ENCODE measurements around the gene PYGM. TPM values are rescaled to one million over a fixed set of nuclear protein-coding genes. Genes with fewer than 3 reads are reported as not detected.

Gene PYGM
- total RNA-seq, 1 experiment from 2014 or later = 1.4 TPM

- H3K4me3 Mint-ChIP-seq (ENCODE audit: unreplicated experiment) = no peak overlapping the region
- H3K4me1 Mint-ChIP-seq (ENCODE audit: low read depth, unreplicated experiment) = no peaks in the 10 kb centered on the region
- no peak overlapping the region for H3K27ac Mint-ChIP-seq (ENCODE audit: unreplicated experiment)
- Histone ChIP-seq H3K4me3 (ENCODE audit: low read depth, low read length) (no peak overlapping the region), H3K36me3 (ENCODE audit: control insufficient read depth, insufficient read depth, low read length) (no peaks in the 10 kb centered on the region), H3K4me1 (no peaks in the 10 kb centered on the region), H3K27me3 (replicated peaks; ENCODE audit: control insufficient read depth, insufficient read depth, low read length) (no peaks in the 10 kb centered on the region), H3K9me3 (no peaks in the 10 kb centered on the region)
- intact Hi-C loops (cut with micrococcal nuclease; ENCODE audit: unreplicated experiment) = no loop called here
- no TSS peak for BruUV-seq (replicated peaks)
- ChIA-PET CTCF (no interaction called here), POLR2A (interaction anchor here (0.6 kb wide), 1 partner anchor 33 kb away, joined by 3 read pairs; no protein-coding TSS in a partner anchor)
- no peaks in the 10 kb centered on the region for H3K9me3 Mint-ChIP-seq (ENCODE audit: unreplicated experiment)
- H3K36me3 Mint-ChIP-seq (ENCODE audit: insufficient read depth, unreplicated experiment) = no peaks in the 10 kb centered on the region
- TF ChIP-seq CTCF (IDR thresholded peaks at IDR 0.05; ENCODE audit: insufficient read depth in 1 of 2, low read depth in 1 of 2, low read length in 1 of 2, severe bottlenecking in 1 of 2, unreplicated experiment in 1 of 2) = no peak
- peak in 1 of 2 experiments; percentile 21 for DNase-seq
- no peaks in the 10 kb centered on the region for H3K27me3 Mint-ChIP-seq (ENCODE audit: insufficient read depth, unreplicated experiment)
Observed at GRCh38 chr11:64789331-64790204, 29.8 kb upstream of the PYGM start.

- no peak overlapping the region for H3K27ac Mint-ChIP-seq (ENCODE audit: unreplicated experiment)
- no peaks in the 10 kb centered on the region for H3K4me1 Mint-ChIP-seq (ENCODE audit: low read depth, unreplicated experiment)
- TF ChIP-seq CTCF (IDR thresholded peaks at IDR 0.05; ENCODE audit: insufficient read depth in 1 of 2, low read depth in 1 of 2, low read length in 1 of 2, severe bottlenecking in 1 of 2, unreplicated experiment in 1 of 2) = no peak
- Histone ChIP-seq H3K36me3 (ENCODE audit: control insufficient read depth, insufficient read depth, low read length) (no peaks in the 10 kb centered on the region), H3K4me1 (no peaks in the 10 kb centered on the region), H3K4me3 (ENCODE audit: low read depth, low read length) (no peak overlapping the region), H3K27me3 (replicated peaks; ENCODE audit: control insufficient read depth, insufficient read depth, low read length) (no peaks in the 10 kb centered on the region), H3K9me3 (no peaks in the 10 kb centered on the region)
- H3K9me3 Mint-ChIP-seq (ENCODE audit: unreplicated experiment) = no peaks in the 10 kb centered on the region
- H3K36me3 Mint-ChIP-seq (ENCODE audit: insufficient read depth, unreplicated experiment) = no peaks in the 10 kb centered on the region
- ChIA-PET CTCF (interaction anchor here (0.6 to 1.1 kb wide), 8 partner anchors 10 to 222 kb away, joined by 3 to 10 read pairs (median 4); partner anchors contain the start of genes BATF2, MAP4K2, MEN1 and SF1), POLR2A (interaction anchor here (0.6 kb wide), 1 partner anchor 34 kb away, joined by 3 read pairs; no protein-coding TSS in a partner anchor)
- H3K4me3 Mint-ChIP-seq (ENCODE audit: unreplicated experiment) = no peak overlapping the region
- intact Hi-C loops (cut with micrococcal nuclease; ENCODE audit: unreplicated experiment) = no loop called here
- DNase-seq = peak in 1 of 2 experiments; percentile 21
- no peaks in the 10 kb centered on the region for H3K27me3 Mint-ChIP-seq (ENCODE audit: insufficient read depth, unreplicated experiment)
- BruUV-seq (replicated peaks) = no TSS peak
Observed at GRCh38 chr11:64788321-64789215, 28.8 kb upstream of the PYGM start.

Data from Caco-2 (cell line).